Stimulated activated CD4-positive, alpha-beta T cell treated with anti-CD3 and anti-CD28 coated beads, Interleukin-4, amount 100 ng/mL, for 48 hours (primary cell): ENCODE measurements around the gene NANP.

Experiments
- DNase-seq, 2 donors: peaks; one replicate each; pipeline ENCODE4 v3.0.0-alpha.2; 2020; ENCODE audit warnings: low read depth in 2 of 2

NANP gene

GRCh38 chr20:25571240-25571639 is 52.6 kb downstream of the NANP start:
- no peak for DNase-seq

GRCh38 chr20:25570148-25570530 is 53.7 kb downstream of the NANP start:
- DNase-seq = no peak

GRCh38 chr20:25567286-25567685 is 56.5 kb downstream of the NANP start:
- DNase-seq = no peak

- DNase-seq = no peak
Measured at GRCh38 chr20:25566821-25567220, 57.0 kb downstream of the NANP start.

GRCh38 chr20:25565578-25566157 is 58.1 kb downstream of the NANP start:
- DNase-seq = no peak

- no peak for DNase-seq
Measured at GRCh38 chr20:25563876-25564275, 59.9 kb downstream of the NANP start.

GRCh38 chr20:25563362-25563761 is 60.5 kb downstream of the NANP start:
- no peak for DNase-seq
